Medulla oblongata (tissue), 1 donor: Measurements from ENCODE around the gene HTRA1.

Source experiments
- DNase-seq: peaks from one replicate; pipeline ENCODE4 v3.0.0-alpha.2; 2015; ENCODE audit errors: extremely low spot score

Gene HTRA1

DNA sequence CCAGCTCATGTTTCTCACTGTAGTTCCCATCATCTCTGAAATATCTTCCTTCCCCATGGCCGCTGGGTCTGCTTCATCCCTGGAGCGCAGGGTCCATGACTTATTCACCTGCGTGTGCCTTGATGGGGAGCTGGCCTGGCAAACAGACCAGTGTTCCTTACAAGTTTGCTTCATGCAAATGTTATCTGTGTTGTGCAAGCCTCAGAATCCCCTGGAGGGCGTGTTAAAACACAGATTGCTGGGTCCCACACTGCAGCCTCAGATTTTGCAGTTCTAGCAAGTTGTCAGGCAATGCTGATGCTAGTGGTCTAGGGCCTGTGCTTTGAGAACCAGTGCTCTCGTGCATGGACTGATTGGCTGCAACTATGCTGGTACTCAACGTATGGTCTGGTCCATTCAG, 92.0 kb downstream of the HTRA1 start:
- DNase-seq = no peak

DNA sequence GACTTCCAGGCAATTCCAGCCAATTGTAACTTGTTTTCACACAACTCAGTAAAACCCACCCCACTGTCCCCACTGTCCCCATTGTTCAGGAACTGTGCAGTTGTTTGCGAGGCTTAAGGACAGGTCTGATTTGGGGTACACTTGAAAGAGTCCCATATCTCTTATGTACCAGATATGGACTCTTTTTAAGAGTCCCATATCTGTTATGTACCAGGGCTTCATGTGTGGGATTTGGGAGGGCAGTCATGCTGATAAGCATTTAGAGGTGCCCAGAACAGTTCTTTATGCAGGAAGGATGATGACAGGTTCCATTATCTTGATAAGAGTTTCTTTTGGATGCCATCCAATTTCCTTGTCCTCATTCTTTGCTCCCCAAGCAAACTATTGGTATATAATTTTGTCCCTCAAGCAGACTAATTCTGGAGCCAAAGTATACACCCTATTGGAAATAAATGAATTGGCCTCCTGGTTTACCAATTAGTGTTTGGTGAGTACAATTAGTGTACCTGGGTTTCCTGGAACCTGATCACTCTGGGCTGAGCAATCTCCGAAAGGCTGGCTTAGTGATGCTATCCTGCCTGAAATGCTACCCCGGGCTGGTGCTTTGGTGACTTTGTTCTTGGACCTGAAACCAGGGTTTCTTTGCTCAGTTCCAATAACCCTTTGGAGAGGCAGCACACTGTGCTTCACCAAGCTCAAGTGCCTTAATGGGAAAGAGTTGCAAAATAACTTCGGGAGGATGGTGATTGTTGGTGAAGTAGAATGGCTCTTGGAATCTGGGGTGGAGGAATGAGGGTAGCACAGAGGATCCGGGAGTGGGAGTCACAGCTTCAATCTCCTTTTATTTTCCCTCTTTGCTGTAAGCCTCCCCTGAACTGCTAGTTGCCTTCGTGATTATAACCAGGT, 93.0 kb downstream of the HTRA1 start:
- no peak for DNase-seq

DNA sequence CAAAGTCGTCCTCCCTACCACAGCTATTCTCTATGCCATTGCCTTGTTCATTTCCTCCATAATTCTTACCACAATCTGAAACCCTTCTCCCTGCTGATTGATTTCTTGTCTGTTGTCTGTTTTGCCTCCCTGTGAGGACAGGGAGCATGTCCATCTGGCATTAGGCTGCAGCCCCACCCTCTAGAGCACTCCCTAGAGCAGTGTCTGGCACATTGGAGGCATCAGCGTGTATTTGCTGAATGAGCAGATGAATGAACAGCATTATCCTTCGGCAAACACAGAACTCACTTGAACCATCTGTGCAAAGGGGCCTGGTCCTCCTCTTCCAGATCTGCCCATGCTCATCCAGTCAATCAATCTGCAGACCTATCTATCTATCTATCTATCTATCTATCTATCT, 94.1 kb downstream of the HTRA1 start:
- peak; percentile 12 for DNase-seq

DNA sequence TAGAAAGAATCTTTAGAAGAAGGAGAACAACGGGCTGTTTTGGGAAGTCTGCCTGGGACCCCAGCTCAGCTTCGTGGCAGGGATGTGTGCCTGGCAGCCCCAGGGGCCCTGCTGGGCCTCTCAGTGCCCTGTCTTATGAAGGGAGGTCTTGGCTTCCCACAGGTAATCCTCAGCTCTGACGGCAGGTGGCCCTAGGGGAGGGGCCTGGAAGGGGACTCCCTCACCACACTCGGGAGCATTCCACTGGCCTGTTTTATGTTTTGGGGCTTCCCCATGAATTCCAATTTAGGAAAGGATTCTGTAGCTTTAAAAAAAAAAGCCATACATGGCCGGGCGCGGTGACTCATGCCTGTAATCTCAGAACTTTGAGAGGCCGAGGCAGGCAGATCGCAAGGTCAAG, 96.2 kb downstream of the HTRA1 start:
- no peak for DNase-seq

DNA sequence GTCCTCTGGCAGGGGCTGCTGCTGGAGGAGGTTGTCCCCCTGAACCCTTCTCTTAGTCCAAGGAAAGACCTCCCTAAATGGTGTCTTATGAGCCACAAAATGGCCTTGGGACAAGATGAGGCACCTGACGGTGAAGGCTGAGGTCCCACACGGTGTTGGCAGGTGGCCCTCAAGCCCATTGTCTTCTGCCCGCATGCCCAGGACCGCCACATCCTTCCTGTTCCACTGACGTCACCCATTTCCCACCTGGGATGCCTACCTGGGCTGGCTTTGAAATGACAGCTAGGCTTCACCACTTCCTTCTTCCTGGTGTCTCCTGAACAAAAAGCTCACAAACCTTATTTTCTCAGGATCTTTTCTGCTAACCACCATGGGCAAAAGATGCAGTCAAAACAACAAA, 97.1 kb downstream of the HTRA1 start:
- DNase-seq = no peak

DNA sequence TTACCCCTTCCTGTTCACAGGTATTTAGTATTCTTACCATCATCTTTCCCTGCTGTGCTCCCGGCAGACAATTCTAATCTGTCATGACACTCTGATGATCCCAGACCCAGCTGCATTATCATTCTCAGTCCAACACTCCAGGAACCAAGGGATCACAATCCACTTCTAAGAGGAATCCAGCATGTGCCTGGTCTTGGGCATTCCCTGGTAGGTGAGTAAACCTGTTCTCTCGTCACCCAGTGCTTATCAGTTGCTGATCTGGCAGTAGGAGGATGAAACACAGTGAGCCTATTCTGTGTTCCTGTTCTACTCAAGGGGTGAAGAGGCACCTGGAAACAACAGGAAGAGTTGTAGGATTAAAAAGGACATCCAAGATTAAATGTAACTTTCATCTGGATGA, 97.9 kb downstream of the HTRA1 start:
- DNase-seq = no peak

DNA sequence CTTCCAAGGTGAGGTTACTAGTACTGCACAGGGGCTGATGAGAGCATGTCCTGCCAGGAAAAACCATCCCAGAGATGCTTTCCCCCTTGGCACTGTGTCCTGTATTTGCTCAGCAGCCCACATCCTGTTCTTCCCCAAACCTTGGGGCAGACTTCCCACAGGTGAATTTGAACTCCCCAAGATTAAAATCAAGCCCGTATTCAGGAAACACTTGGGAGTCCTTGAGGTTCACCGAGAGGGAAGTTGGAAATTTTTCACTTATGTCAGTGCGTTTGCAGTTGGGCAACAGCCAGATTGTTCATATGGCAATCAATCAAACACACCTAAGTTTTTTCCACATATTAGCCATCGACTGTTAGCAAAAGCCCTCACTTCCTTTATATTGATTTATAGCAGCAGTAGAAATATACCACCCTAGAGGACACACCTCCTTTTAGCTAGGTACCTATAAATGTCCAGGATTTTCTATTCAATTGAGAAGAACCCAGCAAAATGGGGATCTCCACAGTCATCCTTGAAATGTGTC, 99.0 kb downstream of the HTRA1 start, which contains the start of gene DMBT1:
TSS of gene DMBT1 (plus strand) at position 476 of the 526 bp plus-strand sequence. CDS start at position 493, 17 bp downstream.
- DNase-seq = no peak

DNA sequence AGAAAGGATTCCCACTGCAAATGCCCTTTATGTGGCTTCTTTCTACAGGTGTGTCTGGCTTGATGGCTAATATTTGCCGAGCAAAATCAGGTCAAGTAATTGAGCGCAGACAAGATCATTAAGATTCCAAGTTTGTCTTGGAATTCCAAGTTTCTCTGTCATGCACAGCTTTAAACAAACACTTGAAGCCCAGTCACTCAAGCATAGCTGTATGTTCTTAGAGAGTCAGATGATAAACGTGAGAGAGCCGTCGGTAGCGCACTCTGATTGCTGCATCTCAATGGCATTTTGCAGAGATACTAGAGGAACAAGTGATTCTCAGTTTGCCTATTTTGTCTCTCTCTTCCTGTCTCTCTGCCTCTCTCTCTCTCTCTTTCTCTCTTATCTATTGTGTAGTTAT, 99.9 kb downstream of the HTRA1 start:
- DNase-seq = no peak

DNA sequence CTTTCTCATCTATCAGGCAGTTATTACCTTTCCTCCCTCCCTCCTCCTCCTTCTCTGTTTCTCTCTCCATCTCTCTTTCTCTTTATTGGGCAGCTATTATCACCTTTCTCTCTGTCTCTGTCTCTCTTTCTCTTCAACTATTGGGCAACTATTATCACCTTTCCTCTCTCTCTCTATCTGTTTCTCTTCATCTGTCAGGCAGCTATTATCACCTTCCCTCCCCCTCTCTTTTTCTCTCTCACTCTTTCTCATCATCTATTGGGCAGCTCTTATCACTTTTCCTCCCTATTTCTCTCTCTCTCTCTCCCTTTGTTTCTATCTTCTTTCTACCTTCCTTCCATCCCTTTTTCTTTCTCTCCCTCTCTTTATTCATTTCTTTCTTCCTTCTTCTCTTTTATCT, 100.4 kb downstream of the HTRA1 start:
- no peak for DNase-seq
